ENCODE measurements around the gene LMO7.

Gene LMO7

DNA sequence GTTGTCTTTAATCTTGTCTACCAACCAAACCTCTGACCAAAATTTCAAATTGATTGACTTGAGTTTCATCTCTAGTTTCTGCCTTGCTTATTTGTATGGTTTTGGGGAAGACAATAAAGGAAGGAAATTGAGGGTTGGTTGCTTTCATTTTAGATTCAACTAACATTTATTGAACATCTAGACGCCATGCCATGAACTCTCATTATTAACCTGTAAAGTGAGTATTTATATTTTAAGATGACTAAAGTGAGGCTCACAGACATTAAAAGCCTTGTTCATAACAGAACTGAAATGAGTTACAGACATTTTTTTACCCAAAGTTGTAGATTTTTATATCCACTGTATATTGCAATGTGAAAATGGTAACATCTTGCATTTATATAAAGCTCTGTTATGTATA, 239.3 kb downstream of the LMO7 start:
- in situ Hi-C loops (cut with HindIII; ENCODE audit: low sequenced_read_pairs) = loop anchor here (25.0 kb wide), 1 partner anchor 587 kb away; no protein-coding TSS in a partner anchor

DNA sequence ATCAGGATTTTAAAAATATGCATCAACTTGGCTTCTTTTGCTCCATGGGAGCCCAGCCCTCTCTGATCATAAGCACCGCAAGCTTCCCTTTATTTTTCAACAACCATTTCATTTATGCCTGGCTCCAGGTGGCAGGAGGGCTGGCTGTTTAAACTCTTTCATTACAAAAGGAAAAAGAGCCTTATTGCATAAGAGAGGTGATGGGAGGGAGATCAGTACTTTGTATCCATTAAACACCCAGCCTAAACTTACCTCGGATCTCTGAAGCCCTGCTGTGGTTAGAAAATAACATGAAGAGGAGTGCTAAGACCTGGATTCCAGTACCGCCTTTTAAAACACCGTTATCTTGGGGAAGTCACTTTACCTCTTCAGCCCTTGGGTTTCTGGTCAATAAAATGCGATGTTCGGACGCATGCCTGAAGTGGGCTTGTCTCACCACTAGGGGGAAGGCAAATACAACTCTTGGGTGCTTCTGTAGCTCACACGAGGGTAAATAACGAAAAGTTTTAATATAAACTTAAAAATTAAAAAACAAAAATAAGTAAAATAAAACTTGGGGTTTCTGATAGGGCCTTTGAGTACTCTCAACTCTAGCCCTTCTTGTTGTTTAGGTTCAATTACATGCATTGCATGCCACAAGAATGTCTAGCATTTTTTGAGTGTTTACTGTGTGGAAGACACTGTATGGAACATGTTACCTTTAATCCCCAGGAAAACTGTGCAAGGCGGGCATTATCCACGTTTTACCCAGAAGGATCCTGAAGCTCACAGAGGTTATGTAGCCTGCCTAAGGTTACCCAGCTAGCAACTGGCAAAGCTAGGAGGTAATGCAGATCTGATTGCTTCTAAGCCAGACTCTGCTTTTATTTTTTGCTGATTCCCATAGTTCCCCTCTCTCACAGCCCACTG, 240.3 kb downstream of the LMO7 start:
- in situ Hi-C loops (cut with HindIII; ENCODE audit: low sequenced_read_pairs) = loop anchor here (25.0 kb wide), 1 partner anchor 586 kb away; no protein-coding TSS in a partner anchor

DNA sequence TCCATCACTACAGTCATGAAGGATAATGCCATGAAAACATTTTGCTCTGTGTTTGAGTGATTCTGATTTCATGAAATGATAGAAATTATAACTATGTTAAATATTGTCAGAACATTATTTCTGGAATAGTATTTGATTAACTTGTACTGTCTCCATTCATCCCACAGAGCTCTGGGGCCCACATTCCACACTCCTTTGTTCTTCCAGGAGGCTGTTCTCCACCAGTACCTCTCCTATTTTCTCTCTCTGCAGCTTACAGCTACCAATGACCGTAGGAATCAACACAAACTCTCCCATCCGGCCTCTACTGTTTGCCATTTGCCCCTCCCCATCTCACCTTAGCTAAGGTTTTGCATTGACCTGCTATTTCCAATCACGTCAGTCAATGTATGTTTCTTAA, 240.9 kb downstream of the LMO7 start:
- in situ Hi-C loops (cut with HindIII; ENCODE audit: low sequenced_read_pairs) = loop anchor here (25.0 kb wide), 1 partner anchor 585 kb away; no protein-coding TSS in a partner anchor

DNA sequence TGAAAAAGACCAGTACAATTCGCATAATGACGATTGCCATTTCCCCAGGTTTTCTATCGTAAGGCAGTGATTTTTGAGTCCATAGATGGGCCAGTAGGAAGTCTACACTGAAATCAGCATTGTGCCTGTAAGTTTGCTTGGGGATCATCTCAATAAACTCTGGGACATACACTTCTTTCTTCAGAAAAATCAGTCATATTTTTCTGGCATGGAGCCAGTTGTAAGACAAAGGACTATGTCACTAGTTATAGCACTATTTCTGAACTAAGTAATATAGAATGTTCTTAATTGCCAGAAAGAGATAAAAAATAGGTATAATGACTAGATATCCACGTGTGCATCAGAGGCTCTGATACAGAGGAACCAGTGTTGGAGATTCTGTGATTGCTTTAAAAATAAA, 243.5 kb downstream of the LMO7 start:
- in situ Hi-C loops (cut with HindIII; ENCODE audit: low sequenced_read_pairs) = loop anchor here (25.0 kb wide), 1 partner anchor 583 kb away; no protein-coding TSS in a partner anchor

DNA sequence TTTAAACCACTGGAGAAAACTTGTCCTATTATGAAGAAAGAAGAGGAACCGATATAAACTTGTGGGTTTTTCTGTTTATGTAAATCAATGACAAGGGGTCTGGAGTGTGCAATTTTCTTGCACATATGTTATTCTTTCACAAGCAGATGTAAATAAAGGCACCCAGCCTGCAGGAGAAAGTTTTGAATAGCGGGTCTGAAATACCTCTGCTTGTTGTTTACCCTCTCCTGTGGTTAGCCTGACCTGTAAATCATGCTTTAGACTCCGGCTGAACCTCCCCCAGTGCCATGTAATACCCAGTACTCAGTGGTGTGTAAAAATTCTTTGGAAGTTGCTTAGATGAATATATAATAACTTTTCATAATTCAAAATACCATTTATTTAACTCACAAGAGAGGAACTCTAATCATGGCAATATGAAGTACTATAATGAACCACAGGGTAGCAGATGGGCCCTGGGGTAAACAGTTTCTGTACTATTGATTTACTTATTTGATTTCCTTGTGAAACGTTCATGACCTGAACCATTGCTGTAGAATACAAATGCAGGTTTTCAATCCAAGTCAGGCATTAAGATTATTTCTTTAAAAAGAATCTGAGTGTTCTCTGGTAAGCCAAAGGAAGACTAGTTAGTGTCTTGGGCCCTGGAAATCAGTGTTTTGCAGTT, 245.1 kb downstream of the LMO7 start:
- in situ Hi-C loops (cut with HindIII; ENCODE audit: low sequenced_read_pairs) = loop anchor here (25.0 kb wide), 1 partner anchor 581 kb away; no protein-coding TSS in a partner anchor

DNA sequence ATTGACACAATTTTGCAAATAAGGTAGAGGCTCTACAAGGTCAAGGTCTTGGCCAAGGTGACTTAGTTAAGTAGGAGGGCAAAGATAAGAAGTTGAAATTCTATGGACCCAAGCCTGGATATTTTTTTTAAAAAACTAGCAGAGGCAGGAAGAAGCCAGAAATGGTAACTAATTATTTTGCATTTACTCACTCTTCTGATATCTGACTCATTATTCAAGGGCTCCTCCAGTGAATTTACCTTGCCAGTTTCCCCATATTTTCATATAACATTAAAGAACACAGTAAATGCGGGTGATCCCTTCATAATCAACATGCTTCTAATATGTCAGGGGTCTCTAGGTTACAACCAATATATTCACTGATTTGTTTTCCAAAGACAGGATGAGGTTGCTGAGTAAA, 246.1 kb downstream of the LMO7 start:
- in situ Hi-C loops (cut with HindIII; ENCODE audit: low sequenced_read_pairs) = loop anchor here (25.0 kb wide), 1 partner anchor 580 kb away; no protein-coding TSS in a partner anchor

DNA sequence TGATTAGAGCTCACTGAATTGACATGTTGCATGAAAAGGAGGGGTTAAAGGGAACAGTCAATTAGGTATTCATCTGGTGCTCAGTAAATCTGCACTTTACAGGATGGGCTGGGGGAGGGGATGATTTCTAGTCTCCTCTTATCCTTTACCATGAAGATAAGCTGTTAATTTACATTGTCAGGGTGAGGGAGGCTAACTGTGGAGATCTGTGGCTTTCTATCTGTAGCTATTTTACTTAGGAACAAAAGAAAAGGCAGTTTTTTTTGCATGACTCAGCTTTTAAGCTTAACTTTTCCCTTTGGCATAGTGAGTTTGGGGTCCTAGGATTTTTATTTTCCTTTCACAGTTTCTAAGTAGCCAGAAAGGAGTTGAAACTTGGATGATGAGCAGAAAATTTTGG, 253.3 kb downstream of the LMO7 start:
- in situ Hi-C loops (cut with HindIII; ENCODE audit: low sequenced_read_pairs) = loop anchor here (25.0 kb wide), 1 partner anchor 573 kb away; no protein-coding TSS in a partner anchor

DNA sequence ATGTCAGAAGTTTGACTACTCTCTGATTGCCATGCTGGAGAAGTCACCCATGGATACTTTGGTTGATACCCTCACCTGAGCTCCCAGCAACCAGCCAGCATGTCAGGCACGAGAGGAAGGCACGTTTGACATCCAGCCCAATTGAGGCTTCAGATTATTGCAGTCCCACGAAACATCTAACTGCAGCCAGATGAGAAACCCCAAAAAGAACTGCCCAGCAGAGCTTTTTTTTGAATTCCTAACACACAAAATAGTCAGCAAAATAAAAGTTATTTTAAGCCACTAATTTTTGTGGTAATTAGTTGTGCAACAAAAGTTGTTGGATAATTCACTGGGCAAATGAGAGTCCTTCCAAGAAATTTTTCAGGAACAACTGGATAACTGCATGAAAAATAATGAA, 259.0 kb downstream of the LMO7 start:
- in situ Hi-C loops (cut with HindIII; ENCODE audit: low sequenced_read_pairs) = loop anchor here (25.0 kb wide), 1 partner anchor 567 kb away; no protein-coding TSS in a partner anchor

DNA sequence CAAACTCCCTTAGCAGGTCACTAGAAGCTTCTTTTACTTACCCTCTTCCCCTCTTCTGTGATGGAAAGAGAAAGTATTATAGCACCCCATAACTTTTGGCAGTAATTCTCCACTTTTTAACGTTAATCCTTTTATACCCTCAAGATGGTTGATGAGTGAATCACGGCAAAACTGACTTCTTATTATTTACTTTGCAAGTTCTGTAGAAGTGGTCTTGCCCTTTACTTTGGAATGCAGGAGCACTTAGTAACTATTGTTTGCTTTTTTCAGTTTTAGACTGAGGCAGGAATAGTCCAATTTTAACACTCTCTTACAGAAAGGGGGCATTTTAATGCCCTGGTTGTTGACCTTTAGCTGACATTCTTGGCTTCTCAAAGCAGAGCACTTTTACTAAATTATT, 260.1 kb downstream of the LMO7 start:
- in situ Hi-C loops (cut with HindIII; ENCODE audit: low sequenced_read_pairs) = loop anchor here (25.0 kb wide), 1 partner anchor 566 kb away; no protein-coding TSS in a partner anchor

DNA sequence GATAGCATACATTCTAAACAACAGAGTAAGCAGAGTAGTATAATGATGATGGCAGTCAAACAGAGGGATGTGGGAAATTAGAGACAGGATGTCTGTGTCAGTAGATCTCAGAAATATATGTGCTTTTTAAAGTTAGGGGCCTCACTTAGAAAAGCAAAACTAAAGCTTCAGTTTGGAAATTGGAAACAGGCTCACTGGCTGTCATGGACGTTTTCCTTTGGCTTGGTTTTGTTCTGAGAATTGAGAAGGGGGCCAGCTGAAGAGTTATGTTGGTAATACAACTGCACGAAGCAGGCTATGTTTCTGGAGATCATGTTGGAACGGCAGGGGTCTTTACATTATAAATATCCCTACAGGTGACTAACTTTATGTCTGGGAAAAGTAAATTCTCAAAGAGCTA, 261.3 kb downstream of the LMO7 start:
- in situ Hi-C loops (cut with HindIII; ENCODE audit: low sequenced_read_pairs) = loop anchor here (25.0 kb wide), 1 partner anchor 565 kb away; no protein-coding TSS in a partner anchor

DNA sequence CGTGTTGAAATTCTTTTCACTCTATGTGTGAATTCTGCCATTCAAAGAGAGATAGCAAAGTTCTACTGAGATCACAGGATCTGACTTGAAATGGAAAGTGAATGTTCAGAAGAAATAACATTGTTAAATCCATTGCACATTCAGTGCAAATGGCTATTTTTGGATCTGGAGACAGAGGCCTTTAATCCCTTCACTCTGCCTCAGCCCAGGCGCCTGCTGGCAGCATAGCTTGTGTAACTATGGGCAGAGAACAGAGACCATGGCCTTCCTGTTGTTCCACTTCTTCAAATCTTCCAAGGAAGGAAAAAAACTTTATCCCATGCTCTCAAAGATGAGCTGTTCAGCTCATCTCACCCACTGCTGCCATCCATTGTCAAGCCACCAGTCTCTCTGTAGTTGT, 265.4 kb downstream of the LMO7 start:
- in situ Hi-C loops (cut with HindIII; ENCODE audit: low sequenced_read_pairs) = no loop called here

DNA sequence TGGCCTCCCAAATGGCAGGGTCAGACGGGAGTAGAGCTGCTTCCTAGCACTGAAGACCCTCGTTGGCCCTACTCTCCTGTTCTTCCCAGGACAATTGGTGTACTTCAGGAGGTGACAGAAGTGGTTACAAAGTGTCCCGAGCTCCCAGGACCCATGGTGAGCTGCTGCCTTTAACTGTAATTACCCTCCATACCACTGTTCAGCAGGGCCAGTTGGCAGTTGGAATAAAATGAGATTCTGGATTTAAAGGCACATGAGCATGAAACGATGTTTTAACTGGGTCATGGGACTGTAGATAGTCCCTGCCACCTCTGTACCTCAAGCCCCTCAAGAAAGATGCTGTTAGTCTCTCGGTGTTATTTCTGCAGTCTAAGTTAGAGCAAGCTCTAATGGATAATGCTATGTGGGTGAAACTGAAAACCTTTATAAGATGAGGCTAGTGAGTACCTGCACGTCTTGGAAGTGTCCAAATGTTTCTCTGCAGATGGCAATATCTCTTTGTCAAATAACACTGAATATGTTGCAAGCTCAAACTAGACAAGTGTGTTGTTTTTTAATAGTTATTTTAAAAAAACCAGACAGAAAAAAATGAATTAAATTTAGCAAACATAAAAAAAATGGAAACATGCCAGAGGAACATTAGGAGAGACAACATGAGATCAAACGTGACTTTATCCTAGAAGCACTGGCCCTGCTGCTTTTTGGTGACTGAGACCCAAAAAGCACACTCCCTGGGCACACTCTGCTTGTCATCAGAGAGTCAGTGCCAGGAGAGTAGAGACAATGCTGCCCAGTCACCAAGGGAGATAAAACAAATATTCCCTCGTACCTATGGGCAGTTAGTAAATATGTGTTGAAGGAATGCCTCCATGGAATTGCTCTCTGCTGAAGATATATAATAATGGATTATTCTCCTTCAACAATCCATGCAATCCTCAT, 266.3 kb downstream of the LMO7 start:
- in situ Hi-C loops (cut with HindIII; ENCODE audit: low sequenced_read_pairs) = no loop called here

DNA sequence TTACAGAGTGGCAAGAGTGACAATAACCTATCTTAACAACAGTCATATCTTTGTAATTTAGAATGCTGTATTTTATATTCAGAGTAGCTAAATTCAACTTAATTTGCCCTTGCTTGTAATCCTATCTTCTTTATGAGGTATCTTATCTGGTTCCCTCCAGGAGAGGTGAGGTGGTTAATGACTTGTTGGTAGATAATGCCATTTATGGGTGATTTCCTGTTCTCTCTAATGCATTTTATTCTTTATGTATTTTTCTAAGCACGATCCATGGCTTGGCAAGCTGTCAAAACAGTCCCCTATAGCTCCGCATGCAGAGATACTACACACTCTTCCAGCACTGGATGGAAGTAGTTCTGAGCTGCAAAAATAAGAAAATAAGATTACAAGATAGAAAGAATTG, 267.9 kb downstream of the LMO7 start:
- in situ Hi-C loops (cut with HindIII; ENCODE audit: low sequenced_read_pairs) = no loop called here

DNA sequence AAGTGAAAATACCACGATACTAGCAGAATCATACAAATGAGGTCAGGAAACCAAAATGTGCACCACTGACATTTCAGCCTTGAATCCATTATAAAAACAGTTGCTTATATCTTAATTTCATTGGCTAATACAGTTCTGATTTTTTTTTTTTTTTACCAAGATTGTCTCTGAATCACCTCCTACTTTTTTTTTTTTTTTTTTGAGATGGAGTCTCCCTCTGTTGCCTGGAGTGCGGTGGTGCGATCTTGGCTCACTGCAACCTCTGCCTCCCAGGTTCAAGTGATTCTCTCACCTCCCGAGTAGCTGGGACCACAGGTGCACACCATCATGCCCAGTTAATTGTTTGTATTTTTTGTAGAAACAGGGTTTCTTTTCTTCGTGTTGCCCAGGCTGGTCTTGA, 270.2 kb downstream of the LMO7 start:
- in situ Hi-C loops (cut with HindIII; ENCODE audit: low sequenced_read_pairs) = no loop called here

DNA sequence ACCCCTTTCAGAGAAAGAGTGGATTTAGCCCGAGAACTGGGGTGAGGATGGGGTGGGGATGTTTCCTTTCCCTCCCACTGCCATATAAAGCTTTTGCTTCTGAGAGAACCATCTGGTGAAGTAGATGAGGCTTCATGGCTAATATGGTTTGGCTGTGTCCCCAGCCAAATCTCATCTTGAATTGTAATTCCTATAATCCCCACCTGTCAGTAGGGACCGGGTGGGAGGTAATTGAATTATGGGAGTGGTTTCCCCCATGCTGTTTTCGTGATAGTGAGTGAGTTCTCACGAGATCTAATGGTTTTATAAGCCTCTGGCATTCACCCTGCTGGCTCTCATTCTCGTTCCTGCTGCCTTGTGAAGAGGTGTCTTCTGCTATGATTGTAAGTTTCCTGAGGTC, 270.9 kb downstream of the LMO7 start:
- in situ Hi-C loops (cut with HindIII; ENCODE audit: low sequenced_read_pairs) = no loop called here

DNA sequence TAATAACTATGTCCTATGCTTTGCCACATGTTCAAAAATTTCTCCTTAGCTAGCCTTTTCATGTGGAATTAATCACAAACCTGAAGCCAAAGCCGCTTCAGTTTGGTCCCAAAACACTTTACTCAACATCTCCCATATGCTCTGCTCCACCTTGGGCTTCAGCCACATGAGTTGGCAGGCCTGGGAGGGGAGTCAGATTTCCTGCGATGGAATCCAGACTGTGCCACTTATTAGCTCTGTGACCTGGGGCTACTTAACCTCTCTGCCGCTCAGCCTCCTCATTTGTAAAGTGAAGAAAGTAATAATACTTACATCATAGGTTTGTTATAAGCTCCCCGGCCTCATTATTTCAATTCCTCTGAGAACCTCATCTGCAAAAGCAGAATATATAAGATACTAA, 272.0 kb downstream of the LMO7 start:
- in situ Hi-C loops (cut with HindIII; ENCODE audit: low sequenced_read_pairs) = no loop called here
